OCI-M2 (cell line): Measurements from ENCODE around the gene ASTN1.

Experiments
- DNase-seq: peaks from one replicate; lab custom pipeline; 2025; ENCODE audit not compliant: unreplicated experiment; lab: John Stamatoyannopoulos, UW

The ASTN1 gene

DNA sequence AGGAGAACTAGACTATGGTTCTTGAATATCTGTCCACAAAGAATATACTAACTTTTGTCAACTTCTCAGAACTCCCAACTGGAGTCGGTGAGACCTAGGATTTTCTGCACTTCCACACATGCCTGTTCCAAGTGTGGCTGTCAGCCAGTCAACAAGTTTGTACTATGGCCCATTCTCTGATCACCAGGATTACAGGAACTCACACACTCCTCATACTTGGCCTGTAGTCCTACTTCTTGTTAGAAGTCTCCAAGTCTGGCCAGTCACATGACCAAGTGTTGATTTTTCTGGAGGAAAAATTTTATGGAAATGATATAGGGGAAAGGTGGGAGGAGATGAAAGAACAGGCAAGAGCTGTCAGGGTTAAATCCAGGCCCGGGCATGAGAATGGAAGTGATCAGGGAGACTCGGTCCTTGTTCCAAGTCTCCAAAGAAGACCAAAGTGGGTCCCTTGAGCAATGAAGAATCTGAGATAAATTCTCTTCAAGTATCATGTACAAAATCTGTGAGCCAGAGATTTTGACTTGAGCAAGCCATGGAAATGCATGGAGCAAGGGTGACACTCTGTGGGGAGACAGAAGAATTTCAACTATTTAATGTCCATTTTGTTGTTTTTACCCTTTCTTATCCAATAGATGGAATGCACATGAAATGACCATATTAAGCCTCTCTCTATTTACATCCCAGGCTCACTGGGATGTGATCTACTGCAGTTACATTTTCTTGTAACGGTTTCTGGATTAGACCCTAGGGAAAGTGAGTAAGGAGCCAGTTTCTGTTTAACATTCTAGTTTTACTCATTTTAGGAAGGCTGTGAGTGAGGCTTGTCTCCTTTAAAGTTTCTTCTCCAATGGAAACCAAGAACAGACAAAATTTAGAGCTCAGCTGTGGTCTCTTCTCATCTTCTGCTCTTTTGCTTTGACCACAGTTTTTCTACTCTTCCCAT, 320.9 kb downstream of the ASTN1 start:
- no peak for DNase-seq

DNA sequence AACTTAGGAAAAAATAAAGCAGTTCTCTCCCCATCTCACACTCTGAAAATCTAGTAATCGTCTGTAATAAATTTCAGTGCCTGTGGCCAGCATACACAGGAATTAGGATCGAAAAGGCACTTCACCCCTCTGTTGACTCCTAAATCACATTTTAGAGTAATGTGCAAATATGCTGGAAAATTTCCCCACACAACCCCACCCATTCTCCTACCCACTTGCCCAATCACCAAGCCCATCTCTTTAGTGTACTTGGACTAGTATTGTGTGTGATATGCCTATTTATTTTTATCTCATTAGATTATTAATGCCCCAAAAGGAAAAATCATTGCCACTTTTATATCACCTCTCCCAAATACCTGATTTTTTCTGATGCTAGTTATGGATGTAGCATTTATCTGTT, 323.3 kb downstream of the ASTN1 start:
- no peak for DNase-seq

DNA sequence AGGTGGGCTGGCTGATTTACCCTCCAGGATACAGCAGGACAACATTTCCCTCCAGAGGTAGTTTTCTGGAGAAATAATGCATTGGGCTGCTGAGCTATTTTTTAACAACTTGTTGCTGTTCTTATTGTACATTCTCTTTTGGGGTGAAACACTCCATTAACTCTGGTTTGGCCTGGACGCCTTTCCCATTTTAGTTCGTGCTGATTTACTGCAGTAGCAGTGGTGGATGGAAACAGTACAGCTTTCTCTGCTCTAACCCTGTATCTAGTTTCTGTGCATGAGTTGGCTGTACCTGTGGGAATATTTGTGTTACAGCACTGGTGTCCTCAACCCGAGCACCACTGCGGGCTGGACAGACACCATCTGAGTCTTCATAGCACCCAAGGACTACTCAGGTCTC, 325.3 kb downstream of the ASTN1 start:
- no peak for DNase-seq

DNA sequence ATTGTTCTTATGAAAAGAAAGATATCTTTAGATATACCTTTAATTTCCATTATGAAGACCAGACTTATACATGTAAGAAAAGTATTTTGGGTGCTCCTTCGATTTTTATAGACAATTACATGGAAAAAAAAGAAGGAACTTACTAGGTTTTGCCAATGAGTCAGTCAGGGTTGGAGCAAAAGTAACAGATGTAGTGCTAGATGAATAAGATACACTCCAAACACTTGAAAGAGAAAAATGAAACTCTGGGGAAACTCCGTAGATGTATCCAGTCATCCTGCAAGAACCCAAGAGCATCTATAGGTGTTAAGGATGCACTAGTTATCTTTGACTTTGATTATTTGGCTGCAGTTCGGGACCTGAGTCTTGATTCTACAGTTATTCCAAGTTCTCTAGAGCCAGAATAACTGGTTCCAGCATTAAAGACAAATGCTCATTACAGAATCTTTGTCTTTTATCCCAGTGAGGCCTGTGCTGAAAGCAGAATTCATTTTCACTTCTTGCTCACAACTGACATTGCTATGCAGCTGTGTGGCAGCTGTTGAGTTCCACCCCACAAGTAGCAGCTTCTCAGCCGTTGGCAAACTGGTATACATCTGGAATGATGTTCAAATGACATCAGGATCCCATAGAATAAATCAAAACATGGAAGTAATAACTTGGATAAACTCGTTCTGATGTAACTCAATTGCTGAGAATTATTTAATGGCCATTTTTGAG, 326.1 kb downstream of the ASTN1 start:
- no peak for DNase-seq

DNA sequence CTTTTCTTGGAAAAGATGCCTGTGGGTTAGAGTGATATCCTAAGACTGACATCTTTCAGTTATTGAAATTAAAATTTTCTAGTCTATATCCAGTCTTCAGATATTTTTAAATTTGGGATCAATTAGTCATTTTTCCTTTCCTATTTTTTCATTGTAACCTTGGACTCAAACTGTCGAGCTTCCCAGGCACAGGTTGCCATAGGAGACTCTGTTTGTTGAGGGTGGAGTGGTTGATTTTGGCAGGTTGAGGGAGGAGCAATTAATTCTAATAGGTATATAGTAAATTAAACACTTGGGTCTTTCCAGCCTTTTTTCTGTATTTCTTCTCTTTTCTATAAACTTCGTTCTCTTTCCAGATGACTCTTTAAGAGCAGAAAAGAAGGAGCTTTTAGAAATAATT, 326.8 kb downstream of the ASTN1 start:
- no peak for DNase-seq

DNA sequence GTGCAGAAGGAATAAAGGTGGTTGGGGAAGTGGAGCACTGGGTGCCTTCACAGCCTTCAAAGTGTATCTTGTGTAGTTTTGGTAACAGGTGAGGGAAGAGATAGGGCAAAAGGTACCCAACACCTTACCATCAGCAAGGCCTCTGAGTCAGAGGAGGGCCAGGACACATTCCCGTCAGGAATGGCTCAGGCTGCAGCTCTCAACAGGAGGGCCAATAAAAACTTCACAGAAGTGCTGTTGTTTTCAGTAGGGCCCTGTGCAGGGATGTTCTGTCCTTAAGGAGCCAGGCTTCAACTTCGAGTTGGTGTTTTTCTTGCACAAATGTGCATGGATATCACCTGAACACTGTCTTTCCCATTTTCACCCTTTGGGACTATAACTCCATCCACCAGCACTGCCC, 333.4 kb downstream of the ASTN1 start:
- DNase-seq, result no peak

DNA sequence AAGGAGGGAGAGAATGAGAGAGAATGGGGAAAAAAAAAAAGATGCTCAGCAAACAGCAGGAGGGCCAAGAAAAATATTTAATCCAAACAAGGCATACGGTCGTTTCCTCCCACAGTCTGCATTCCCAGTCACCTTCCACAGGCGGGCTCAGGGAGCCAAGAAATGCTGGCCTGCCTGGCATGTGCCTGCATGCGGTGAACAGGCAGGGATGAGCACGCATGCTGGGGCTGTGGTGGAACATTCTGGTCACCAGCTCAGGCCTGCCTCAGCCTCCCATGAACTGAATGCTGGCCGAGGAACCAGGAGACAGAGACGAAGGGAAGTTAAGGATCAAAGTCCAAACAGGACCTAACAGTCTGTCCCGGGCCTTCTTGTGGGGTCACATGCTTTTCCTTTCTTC, 335.3 kb downstream of the ASTN1 start:
- DNase-seq, result no peak

DNA sequence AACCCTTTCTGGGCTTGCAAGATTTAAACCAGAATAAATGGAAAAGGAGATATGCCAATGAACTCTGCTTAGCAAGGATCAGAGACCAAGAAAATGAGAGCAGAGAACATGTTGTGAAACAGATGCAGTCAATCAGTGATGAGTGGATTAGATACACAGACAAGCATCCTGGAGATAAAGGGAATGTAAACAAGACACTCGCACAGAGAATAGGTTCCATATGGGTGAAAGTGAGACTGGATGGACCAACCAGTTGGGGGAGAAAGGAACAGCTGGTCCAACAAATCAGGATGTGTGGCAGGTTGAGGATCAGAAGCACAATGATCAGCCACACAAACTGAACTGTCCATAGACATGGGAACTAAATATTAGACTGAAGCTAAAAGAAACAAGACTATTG, 338.2 kb downstream of the ASTN1 start:
- DNase-seq, result no peak

DNA sequence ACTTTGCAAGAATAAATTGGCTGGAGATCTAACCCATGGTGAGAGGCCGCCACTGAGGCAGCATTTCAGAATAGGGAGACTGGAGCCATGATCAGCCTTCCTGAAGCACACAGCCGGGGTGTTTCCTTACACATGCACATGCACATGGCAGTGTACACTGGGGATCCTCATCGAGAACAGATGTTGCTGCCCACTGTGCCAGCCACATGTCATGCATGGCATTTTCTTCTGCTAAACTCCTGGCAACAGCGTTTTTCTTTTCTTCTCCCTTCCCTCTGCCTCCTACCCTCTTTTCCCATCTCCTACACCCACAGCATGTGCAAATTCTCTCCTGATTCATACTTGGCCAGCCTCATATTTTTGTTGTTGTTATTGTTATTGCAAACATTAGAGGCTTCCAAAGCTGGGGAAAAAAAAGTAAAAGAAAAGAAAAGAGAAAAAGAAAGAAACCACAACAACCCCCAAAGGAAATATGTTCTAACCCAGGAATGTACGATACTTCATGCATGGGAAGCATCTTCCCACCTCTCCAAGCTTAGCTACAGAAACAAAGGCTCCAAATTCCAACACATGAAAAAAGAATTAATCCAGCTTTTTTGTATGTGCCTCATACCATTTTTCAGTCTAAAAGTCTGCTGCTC, 344.0 kb downstream of the ASTN1 start:
- DNase-seq, result no peak

DNA sequence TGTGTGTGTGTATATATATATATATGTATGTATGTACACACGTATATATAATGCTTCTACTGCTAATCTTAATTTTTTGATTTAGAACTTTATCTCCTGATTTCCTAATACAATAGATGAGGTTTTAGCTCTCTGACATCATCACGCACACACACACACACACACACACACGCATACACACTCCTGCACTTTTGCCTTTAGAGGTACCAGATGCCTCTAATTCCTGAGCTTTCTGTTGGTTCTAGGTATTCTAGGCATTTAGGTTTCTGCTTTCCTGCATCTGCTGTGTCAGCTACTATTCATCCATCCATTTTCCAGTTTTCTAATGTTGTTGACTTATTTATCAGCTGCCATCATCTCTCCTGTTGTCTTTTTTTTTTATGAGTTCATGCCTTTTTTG, 348.3 kb downstream of the ASTN1 start:
- DNase-seq, result no peak

DNA sequence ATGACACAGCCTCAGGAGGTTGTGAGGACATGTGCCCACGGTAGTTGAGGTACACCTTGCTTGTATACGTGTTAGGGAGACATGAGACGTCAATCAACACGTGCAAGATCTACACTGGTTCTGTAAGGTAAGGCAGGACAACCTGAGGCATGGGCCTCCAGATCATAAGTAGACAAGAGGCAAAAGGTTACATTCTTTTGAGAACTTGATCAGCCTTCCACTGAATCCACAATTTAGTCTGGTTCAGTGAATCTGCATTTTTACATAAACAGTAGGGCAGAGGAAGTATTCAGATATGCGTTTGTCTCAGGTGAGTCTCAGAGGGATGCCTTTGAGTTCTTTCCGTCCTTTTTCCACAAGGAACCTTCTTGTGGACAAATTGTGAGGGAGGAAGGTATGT, 348.9 kb downstream of the ASTN1 start:
- no peak for DNase-seq

DNA sequence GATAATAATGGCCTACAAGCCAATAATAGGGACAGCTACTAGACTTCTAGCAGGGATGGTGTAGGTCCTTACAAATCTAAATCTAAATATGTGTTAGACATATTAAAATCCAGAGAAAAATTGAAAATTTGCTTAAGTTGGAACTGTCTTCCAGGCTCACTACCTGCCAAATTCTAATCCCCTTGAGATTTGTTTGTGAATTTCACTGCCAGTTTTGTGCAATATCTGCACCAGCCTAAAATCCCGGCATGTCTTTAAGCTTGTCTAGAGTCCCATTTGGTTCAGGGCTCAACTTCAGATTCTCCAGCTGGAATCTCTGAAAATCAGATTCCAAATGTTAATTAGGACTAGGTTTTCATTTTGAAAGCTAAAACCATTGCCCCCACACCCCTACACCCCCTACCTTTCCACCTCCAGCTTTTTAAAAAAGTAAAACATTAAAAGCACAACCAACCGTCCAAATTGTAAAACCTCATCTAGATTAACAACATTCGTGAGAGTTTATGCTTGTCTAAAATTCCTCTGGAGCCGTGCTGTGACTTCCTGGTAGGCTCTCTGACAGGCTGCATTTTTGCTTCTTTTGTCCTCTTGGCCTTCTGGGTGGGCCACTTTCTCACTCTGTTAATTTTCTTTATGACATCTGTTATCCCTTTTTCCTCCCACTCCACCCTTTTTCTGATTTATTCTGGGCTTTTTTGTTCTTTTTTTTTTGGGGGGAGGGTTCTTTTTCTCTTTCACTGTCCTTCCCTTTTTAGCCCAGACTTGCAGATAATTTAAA, 352.8 kb downstream of the ASTN1 start:
- DNase-seq, result no peak

DNA sequence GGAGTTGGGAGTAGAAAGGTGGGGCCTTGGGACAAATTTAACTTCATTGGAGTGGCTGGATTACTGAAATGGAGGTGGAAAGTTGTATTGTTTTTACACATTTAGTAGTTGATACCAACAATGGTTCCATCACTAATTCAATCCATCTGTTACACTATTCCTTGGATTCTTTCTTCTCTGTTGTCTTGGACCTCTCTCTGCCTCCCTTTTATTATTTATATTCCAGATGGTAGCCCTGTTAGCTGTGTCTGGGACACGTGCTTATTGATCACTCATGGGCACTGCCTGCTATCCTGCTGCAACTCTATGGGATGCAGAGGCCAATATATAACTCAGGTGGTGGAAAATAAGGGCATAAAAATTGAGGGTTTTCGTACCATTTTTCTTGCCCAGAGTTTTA, 355.2 kb downstream of the ASTN1 start:
- no peak for DNase-seq
